HEK293 (cell line): Measurements from ENCODE around the gene ME3.

Source experiments
- CTCF ChIA-PET: fragments of 350-600 bp; formaldehyde crosslinking; extraction: SDS; loops from one replicate; lab custom pipeline; 2021; ENCODE audit warnings: antibody characterized with exemption; lab: Yijun Ruan, JAX
- POLR2A ChIA-PET: fragments of 300-600 bp; formaldehyde crosslinking; extraction: SDS; loops from one replicate; lab custom pipeline; 2020; ENCODE audit warnings: antibody characterized with exemption, inconsistent platforms; lab: Yijun Ruan, JAX
- H3K27ac ChIP-seq: fragments of 200-500 bp; sonication (Bioruptor generic); 2 replicates; pipeline ENCODE4 v1.5.1; 2014; ENCODE audit warnings: low read depth, low read length, control low read depth, inconsistent platforms; ENCODE audit errors: extremely low read depth
- H3K36me3 ChIP-seq, 2 experiments: fragments of 200-500 bp in 1 of 2; sonication (Bioruptor generic) in 1 of 2; 1 replicate in 1 of 2; 2 replicates in 1 of 2; pipeline ENCODE4 v1.5.1; 2014 to 2017; ENCODE audit warnings: inconsistent platforms in 2 of 2, low read length in 2 of 2; ENCODE audit not compliant: control insufficient read depth in 2 of 2, insufficient read depth in 1 of 2
- H3K4me1 ChIP-seq: fragments of 200-500 bp; sonication (Bioruptor generic); 2 replicates; pipeline ENCODE4 v1.5.1; 2014; ENCODE audit warnings: mild to moderate bottlenecking, low read length, inconsistent platforms; ENCODE audit not compliant: control insufficient read depth, insufficient read depth
- H3K4me3 ChIP-seq: 2 replicates; pipeline ENCODE4 v1.5.1; 2011; ENCODE audit warnings: low read depth, mild to moderate bottlenecking, control low read depth, low read length, moderate library complexity
- H3K9me3 ChIP-seq: fragments of 200-500 bp; sonication (Bioruptor generic); 2 replicates; pipeline ENCODE4 v1.5.1; 2014; ENCODE audit warnings: low read depth, low read length, inconsistent platforms; ENCODE audit not compliant: control insufficient read depth, insufficient read depth
- GLI4 ChIP-seq: fragments of 450-650 bp; formaldehyde crosslinking; IDR thresholded peaks from 2 replicates; pipeline ENCODE4 v1.5.1; 2016; ENCODE audit warnings: missing biosample characterization, missing genetic modification characterization
- KLF10 ChIP-seq: fragments of 450-650 bp; IDR thresholded peaks from 2 replicates; pipeline ENCODE4 v1.5.1; 2018; ENCODE audit warnings: missing biosample characterization, mild to moderate bottlenecking, missing genetic modification characterization
- MEIS1 ChIP-seq: sonication (generic); formaldehyde crosslinking; IDR thresholded peaks from 2 replicates; pipeline ENCODE4 v1.8.1; 2022; ENCODE audit warnings: missing genetic modification reagents, mild to moderate bottlenecking, borderline replicate concordance
- OSR2 ChIP-seq: fragments of 450-650 bp; formaldehyde crosslinking; IDR thresholded peaks from 2 replicates; pipeline ENCODE4 v1.5.1; 2016; ENCODE audit warnings: missing biosample characterization, missing genetic modification characterization
- TCF7L2 ChIP-seq: IDR thresholded peaks from 2 replicates; pipeline ENCODE4 v1.6.1; 2011; ENCODE audit warnings: low read depth, mild to moderate bottlenecking, inconsistent platforms, low read length, moderate library complexity, borderline replicate concordance
- TRIM28 ChIP-seq: IDR thresholded peaks from 2 replicates; pipeline ENCODE4 v1.6.1; 2011; ENCODE audit warnings: low read length, control low read depth, borderline replicate concordance
- WT1 ChIP-seq: fragments of 450-650 bp; formaldehyde crosslinking; IDR thresholded peaks from 2 replicates; pipeline ENCODE4 v1.5.1; 2016; ENCODE audit warnings: missing biosample characterization, missing genetic modification characterization
- ZBTB1 ChIP-seq: fragments of 450-650 bp; formaldehyde crosslinking; IDR thresholded peaks from 2 replicates; pipeline ENCODE4 v1.5.1; 2016; ENCODE audit warnings: missing biosample characterization, missing genetic modification characterization
- ZFP3 ChIP-seq: fragments of 450-650 bp; formaldehyde crosslinking; IDR thresholded peaks from 2 replicates; pipeline ENCODE4 v1.5.1; 2016; ENCODE audit warnings: low read depth, missing biosample characterization, missing genetic modification characterization
- ZNF2 ChIP-seq: fragments of 450-650 bp; formaldehyde crosslinking; IDR thresholded peaks from 2 replicates; pipeline ENCODE4 v1.5.1; 2016; ENCODE audit warnings: missing biosample characterization, missing genetic modification characterization
- ZNF501 ChIP-seq: fragments of 450-650 bp; formaldehyde crosslinking; IDR thresholded peaks from 2 replicates; pipeline ENCODE4 v1.5.1; 2016; ENCODE audit warnings: missing biosample characterization, missing genetic modification characterization
- ZNF548 ChIP-seq: fragments of 450-650 bp; formaldehyde crosslinking; IDR thresholded peaks from 2 replicates; pipeline ENCODE4 v1.5.1; 2016; ENCODE audit warnings: missing biosample characterization, missing genetic modification characterization
- ZNF670 ChIP-seq: fragments of 450-650 bp; formaldehyde crosslinking; IDR thresholded peaks from 2 replicates; pipeline ENCODE4 v1.5.1; 2016; ENCODE audit warnings: missing biosample characterization, missing genetic modification characterization, low read depth
- ZNF791 ChIP-seq: fragments of 450-650 bp; formaldehyde crosslinking; IDR thresholded peaks from 2 replicates; pipeline ENCODE4 v1.5.1; 2016; ENCODE audit warnings: missing biosample characterization, missing genetic modification characterization
- TF ChIP-seq, protein P1 (sequence below): fragments of 450-650 bp; formaldehyde crosslinking; IDR thresholded peaks from 2 replicates; pipeline ENCODE4 v1.5.1; 2016; ENCODE audit warnings: missing biosample characterization, missing genetic modification characterization, borderline replicate concordance
- TF ChIP-seq, protein P2 (sequence below): fragments of 450-650 bp; formaldehyde crosslinking; IDR thresholded peaks from 2 replicates; pipeline ENCODE4 v1.5.1; 2017; ENCODE audit warnings: missing biosample characterization, missing genetic modification characterization
- TF ChIP-seq, protein P3 (sequence below): fragments of 450-650 bp; formaldehyde crosslinking; IDR thresholded peaks from 2 replicates; pipeline ENCODE4 v1.5.1; 2016; ENCODE audit warnings: missing biosample characterization, missing genetic modification characterization
- TF ChIP-seq, protein P4 (sequence below): fragments of 450-650 bp; formaldehyde crosslinking; IDR thresholded peaks from 2 replicates; pipeline ENCODE4 v1.5.1; 2017; ENCODE audit warnings: missing biosample characterization, mild to moderate bottlenecking, missing genetic modification characterization, moderate library complexity
- TF ChIP-seq, protein P5 (sequence below): fragments of 450-650 bp; formaldehyde crosslinking; IDR thresholded peaks from 2 replicates; pipeline ENCODE4 v1.5.1; 2017; ENCODE audit warnings: missing biosample characterization, missing genetic modification characterization
- TF ChIP-seq, protein P6 (sequence below): fragments of 450-650 bp; IDR thresholded peaks from 2 replicates; pipeline ENCODE4 v1.5.1; 2018; ENCODE audit warnings: missing biosample characterization, missing genetic modification characterization

Gene ME3

DNA sequence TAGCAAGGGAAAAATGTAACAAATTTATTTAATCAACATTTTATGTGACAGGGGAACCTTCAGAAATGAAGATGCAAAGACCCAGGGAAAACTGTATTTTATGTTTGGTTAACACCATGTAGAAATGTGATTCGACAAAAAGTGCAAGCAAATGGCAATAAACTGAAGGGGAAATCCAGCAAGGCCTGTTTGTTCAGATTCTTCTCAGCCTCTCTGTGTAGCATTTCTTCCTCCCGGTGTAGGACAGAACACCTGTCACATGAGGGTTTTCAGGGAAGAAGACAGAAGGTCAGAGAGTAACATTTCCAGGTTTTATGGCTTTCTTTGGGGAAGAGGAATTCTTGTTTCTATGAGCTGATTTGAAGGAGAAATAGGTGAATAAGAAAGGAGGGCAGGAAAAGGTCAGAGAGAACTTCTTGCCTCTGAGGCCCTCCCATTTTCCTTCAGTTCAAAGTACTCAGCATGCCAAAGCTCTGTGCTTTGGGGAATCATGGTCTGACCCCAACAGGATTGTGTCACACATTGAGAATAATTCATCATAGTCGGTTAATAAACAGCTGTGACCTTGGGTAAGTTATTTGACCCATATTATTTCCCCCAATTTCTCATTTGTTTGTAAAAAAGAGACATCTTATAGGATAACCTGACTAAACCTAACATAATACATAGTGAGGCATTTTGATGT lies 45.5 kb upstream of the ME3 start:
- Histone ChIP-seq H3K9me3 (no peaks in the 10 kb centered on the region), H3K4me3 (no peak overlapping the region), H3K27ac (no peak overlapping the region), H3K36me3 (no peaks in the 10 kb centered on the region), H3K4me1 (no peaks in the 10 kb centered on the region)
- POLR2A ChIA-PET = no interaction called here
- CTCF ChIA-PET = interaction anchor here (0.6 to 1.8 kb wide), 3 partner anchors 13 to 42 kb away, joined by 3 to 4 read pairs (median 3); no protein-coding TSS in a partner anchor
- TF ChIP-seq ZBTB1 (tag by site-specific recombination) (no peak), GLI4 (tag by site-specific recombination) (no peak), ZNF2 (tag by site-specific recombination) (no peak), ZNF670 (tag by site-specific recombination) (no peak), OSR2 (tag by site-specific recombination) (no peak), MEIS1 (CRISPR knock-in tag) (no peak), ZNF501 (no peak), WT1 (tag by site-specific recombination) (no peak)
- TF ChIP-seq, protein P1, sequence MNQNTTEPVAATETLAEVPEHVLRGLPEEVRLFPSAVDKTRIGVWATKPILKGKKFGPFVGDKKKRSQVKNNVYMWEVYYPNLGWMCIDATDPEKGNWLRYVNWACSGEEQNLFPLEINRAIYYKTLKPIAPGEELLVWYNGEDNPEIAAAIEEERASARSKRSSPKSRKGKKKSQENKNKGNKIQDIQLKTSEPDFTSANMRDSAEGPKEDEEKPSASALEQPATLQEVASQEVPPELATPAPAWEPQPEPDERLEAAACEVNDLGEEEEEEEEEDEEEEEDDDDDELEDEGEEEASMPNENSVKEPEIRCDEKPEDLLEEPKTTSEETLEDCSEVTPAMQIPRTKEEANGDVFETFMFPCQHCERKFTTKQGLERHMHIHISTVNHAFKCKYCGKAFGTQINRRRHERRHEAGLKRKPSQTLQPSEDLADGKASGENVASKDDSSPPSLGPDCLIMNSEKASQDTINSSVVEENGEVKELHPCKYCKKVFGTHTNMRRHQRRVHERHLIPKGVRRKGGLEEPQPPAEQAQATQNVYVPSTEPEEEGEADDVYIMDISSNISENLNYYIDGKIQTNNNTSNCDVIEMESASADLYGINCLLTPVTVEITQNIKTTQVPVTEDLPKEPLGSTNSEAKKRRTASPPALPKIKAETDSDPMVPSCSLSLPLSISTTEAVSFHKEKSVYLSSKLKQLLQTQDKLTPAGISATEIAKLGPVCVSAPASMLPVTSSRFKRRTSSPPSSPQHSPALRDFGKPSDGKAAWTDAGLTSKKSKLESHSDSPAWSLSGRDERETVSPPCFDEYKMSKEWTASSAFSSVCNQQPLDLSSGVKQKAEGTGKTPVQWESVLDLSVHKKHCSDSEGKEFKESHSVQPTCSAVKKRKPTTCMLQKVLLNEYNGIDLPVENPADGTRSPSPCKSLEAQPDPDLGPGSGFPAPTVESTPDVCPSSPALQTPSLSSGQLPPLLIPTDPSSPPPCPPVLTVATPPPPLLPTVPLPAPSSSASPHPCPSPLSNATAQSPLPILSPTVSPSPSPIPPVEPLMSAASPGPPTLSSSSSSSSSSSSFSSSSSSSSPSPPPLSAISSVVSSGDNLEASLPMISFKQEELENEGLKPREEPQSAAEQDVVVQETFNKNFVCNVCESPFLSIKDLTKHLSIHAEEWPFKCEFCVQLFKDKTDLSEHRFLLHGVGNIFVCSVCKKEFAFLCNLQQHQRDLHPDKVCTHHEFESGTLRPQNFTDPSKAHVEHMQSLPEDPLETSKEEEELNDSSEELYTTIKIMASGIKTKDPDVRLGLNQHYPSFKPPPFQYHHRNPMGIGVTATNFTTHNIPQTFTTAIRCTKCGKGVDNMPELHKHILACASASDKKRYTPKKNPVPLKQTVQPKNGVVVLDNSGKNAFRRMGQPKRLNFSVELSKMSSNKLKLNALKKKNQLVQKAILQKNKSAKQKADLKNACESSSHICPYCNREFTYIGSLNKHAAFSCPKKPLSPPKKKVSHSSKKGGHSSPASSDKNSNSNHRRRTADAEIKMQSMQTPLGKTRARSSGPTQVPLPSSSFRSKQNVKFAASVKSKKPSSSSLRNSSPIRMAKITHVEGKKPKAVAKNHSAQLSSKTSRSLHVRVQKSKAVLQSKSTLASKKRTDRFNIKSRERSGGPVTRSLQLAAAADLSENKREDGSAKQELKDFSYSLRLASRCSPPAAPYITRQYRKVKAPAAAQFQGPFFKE (tag by site-specific recombination) = no peak
- TF ChIP-seq, protein P2, sequence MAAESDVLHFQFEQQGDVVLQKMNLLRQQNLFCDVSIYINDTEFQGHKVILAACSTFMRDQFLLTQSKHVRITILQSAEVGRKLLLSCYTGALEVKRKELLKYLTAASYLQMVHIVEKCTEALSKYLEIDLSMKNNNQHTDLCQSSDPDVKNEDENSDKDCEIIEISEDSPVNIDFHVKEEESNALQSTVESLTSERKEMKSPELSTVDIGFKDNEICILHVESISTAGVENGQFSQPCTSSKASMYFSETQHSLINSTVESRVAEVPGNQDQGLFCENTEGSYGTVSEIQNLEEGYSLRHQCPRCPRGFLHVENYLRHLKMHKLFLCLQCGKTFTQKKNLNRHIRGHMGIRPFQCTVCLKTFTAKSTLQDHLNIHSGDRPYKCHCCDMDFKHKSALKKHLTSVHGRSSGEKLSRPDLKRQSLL (tag by site-specific recombination) = no peak

DNA sequence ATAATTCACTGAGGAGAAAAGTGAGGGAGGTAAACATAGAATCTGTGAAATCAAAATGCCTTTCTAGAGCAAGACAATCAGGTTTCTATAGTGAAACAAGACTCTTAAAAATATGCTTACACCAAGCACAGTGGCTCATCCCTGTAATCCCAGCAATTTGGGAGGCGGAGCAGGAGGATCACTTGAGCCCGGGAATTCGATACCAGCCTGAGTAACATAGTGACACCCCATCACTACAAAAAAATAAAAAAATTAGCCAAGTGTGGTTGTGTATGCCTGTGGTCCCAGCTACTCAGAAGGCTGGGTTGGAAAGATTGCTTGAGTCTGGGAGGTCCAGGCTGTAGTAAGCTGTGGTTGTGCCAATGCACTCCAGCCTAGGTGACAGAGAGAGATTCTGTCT lies 43.2 kb upstream of the ME3 start:
- Histone ChIP-seq H3K9me3 (no peaks in the 10 kb centered on the region), H3K27ac (no peak overlapping the region), H3K4me3 (no peak overlapping the region), H3K36me3 (no peaks in the 10 kb centered on the region), H3K4me1 (no peaks in the 10 kb centered on the region)
- CTCF ChIA-PET = interaction anchor here (0.7 kb wide), 1 partner anchor 299 kb away, joined by 4 read pairs; no protein-coding TSS in a partner anchor
- POLR2A ChIA-PET = no interaction called here
- TF ChIP-seq, protein P3, sequence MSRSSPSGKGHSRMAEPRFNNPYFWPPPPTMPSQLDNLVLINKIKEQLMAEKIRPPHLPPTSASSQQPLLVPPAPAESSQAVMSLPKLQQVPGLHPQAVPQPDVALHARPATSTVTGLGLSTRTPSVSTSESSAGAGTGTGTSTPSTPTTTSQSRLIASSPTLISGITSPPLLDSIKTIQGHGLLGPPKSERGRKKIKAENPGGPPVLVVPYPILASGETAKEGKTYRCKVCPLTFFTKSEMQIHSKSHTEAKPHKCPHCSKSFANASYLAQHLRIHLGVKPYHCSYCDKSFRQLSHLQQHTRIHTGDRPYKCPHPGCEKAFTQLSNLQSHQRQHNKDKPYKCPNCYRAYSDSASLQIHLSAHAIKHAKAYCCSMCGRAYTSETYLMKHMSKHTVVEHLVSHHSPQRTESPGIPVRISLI = no peak
- TF ChIP-seq, protein P2 (tag by site-specific recombination) = no peak
- TF ChIP-seq KLF10 (tag by site-specific recombination) = no peak
- no peak for TF ChIP-seq ZNF791 (tag by site-specific recombination)
- TF ChIP-seq GLI4 (tag by site-specific recombination) = no peak
- TF ChIP-seq ZNF548 (tag by site-specific recombination) = no peak
- TF ChIP-seq, protein P4, sequence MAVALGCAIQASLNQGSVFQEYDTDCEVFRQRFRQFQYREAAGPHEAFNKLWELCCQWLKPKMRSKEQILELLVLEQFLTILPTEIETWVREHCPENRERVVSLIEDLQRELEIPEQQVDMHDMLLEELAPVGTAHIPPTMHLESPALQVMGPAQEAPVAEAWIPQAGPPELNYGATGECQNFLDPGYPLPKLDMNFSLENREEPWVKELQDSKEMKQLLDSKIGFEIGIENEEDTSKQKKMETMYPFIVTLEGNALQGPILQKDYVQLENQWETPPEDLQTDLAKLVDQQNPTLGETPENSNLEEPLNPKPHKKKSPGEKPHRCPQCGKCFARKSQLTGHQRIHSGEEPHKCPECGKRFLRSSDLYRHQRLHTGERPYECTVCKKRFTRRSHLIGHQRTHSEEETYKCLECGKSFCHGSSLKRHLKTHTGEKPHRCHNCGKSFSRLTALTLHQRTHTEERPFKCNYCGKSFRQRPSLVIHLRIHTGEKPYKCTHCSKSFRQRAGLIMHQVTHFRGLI = no peak
- no peak for TF ChIP-seq ZFP3 (tag by site-specific recombination)
- no peak for TF ChIP-seq TCF7L2
- TF ChIP-seq, protein P5, sequence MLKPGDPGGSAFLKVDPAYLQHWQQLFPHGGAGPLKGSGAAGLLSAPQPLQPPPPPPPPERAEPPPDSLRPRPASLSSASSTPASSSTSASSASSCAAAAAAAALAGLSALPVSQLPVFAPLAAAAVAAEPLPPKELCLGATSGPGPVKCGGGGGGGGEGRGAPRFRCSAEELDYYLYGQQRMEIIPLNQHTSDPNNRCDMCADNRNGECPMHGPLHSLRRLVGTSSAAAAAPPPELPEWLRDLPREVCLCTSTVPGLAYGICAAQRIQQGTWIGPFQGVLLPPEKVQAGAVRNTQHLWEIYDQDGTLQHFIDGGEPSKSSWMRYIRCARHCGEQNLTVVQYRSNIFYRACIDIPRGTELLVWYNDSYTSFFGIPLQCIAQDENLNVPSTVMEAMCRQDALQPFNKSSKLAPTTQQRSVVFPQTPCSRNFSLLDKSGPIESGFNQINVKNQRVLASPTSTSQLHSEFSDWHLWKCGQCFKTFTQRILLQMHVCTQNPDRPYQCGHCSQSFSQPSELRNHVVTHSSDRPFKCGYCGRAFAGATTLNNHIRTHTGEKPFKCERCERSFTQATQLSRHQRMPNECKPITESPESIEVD (tag by site-specific recombination) = no peak
- TF ChIP-seq, protein P6, sequence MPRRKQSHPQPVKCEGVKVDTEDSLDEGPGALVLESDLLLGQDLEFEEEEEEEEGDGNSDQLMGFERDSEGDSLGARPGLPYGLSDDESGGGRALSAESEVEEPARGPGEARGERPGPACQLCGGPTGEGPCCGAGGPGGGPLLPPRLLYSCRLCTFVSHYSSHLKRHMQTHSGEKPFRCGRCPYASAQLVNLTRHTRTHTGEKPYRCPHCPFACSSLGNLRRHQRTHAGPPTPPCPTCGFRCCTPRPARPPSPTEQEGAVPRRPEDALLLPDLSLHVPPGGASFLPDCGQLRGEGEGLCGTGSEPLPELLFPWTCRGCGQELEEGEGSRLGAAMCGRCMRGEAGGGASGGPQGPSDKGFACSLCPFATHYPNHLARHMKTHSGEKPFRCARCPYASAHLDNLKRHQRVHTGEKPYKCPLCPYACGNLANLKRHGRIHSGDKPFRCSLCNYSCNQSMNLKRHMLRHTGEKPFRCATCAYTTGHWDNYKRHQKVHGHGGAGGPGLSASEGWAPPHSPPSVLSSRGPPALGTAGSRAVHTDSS (tag by site-specific recombination) = no peak
- TF ChIP-seq TRIM28 = no peak
